Body of pancreas (tissue), 4 donors: ENCODE results near the gene HOXB5. TPM values are rescaled to one million over a fixed set of nuclear protein-coding genes. Genes with fewer than 3 reads are reported as not detected.

Experiments
- ATAC-seq: fragments of 150-250 bp; one replicate; pipeline ENCODE4 v1.9.1; 2016
- DNase-seq, 4 donors: peaks; one replicate each; pipeline ENCODE4 v3.0.0-alpha.2; 2019
- H3K27ac ChIP-seq, 4 donors: fragments of 200-600 bp; sonication (generic); 1 replicate in 3 of 4; 2 replicates in 1 of 4; pipeline versions ENCODE4 v1.5.1 to v1.6.1; 2016 to 2019; ENCODE audit warnings: mild to moderate bottlenecking in 1 of 4, mixed read lengths in 1 of 4, moderate library complexity in 1 of 4
- H3K27me3 ChIP-seq, 2 donors: fragments of 200-600 bp; sonication (generic); one replicate each; pipeline ENCODE4 v1.6.0; 2016; ENCODE audit warnings: mild to moderate bottlenecking in 1 of 2
- H3K36me3 ChIP-seq, 2 donors: fragments of 200-600 bp; sonication (generic); replicated peaks in 1 of 2; 2 replicates each; pipeline ENCODE4 v1.5.1; 2016; ENCODE audit warnings: low read depth in 2 of 2; ENCODE audit not compliant: insufficient read depth in 1 of 2
- H3K4me1 ChIP-seq: fragments of 200-600 bp; sonication (generic); one replicate; pipeline ENCODE4 v1.6.0; 2016
- H3K4me3 ChIP-seq, 2 donors: fragments of 200-600 bp; sonication (generic); 1 replicate in 1 of 2; 2 replicates in 1 of 2; pipeline ENCODE4 v1.5.1; 2016 to 2019
- H3K9me3 ChIP-seq, 3 donors: fragments of 200-600 bp; sonication (generic); 1 replicate in 2 of 3; 2 replicates in 1 of 3; pipeline ENCODE4 v1.5.1; 2016
- POLR2A ChIP-seq, 3 donors: fragments of 450-650 bp; IDR thresholded peaks; one replicate each; pipeline ENCODE4 v1.6.1; 2016; ENCODE audit warnings: antibody characterized with exemption in 3 of 3, mild to moderate bottlenecking in 2 of 3
- WGBS, 2 donors: methylation state at CpG; one replicate each; pipeline ENCODE4 v1.1.5; 2017; 5-methylcytosine and 5-hydroxymethylcytosine counted together
- intact Hi-C: fragments of 100-400 bp; cut with DNase I; formaldehyde crosslinking; loops from one replicate; pipeline ENCODE4 v1.15.1; 2023
- microRNA counts, 2 donors: library from miRNA; unstranded; fragments of <30 nt; microRNA quantifications; one replicate each; lab custom pipeline; 2017
- microRNA-seq, 2 donors: library from miRNA; unstranded; fragments of <30 nt; microRNA quantifications; one replicate each; pipeline ENCODE4, GENCODE V29; 2016; ENCODE audit warnings: borderline number of aligned reads in 2 of 2, borderline replicate concordance in 2 of 2
- small RNA-seq: library from RNA; depleted of rRNA; stranded (forward); fragments of <200 nt; gene quantifications from one replicate; pipeline ENCODE3, GENCODE V24; 2016
- total RNA-seq, 2 donors: library from RNA; depleted of rRNA; stranded (reverse); fragments of >200 nt; gene quantifications; one replicate each; pipeline ENCODE4 v1.1.0, GENCODE V29; 2016
- TF ChIP-seq, protein P1 (sequence below), 7 experiments: fragments of 450-650 bp in 4 of 7; fragments of 200-600 bp in 3 of 7; sonication (generic) in 3 of 7; IDR thresholded peaks; one replicate each; pipeline ENCODE4 v1.5.1; 2016 to 2019; ENCODE audit warnings: antibody characterized with exemption in 7 of 7

Gene HOXB5
- total RNA-seq, 2 donors from 2014 or later: 0.99 TPM; not detected in 1

DNA sequence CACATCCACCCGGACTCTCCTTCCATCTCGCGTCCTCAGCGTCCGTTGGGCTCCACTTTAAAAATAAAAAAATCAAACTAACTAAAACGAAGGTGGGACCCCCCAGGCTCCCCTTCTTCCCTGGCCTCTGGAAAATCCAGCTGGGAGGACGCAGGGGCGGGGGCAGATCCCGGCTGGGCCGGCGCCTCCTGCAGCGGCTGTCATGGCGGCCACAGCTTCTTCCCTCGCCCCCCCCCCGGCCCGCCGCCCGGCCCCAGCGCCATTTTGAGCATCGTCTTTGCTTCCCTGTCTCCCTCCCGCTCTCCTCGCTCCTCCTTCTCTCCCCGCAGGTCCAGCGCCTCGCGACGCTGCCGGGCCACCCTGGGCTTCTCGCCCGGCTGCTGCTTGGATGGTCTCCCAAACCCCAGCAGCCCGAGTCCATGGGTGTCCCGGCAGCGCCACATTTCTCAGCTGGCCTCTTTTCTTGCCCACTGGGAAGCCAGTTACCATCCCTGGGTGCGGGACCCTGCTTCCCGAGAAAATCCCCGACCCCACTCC, 51.9 kb downstream of the HOXB5 start:
- TF ChIP-seq, protein P1, sequence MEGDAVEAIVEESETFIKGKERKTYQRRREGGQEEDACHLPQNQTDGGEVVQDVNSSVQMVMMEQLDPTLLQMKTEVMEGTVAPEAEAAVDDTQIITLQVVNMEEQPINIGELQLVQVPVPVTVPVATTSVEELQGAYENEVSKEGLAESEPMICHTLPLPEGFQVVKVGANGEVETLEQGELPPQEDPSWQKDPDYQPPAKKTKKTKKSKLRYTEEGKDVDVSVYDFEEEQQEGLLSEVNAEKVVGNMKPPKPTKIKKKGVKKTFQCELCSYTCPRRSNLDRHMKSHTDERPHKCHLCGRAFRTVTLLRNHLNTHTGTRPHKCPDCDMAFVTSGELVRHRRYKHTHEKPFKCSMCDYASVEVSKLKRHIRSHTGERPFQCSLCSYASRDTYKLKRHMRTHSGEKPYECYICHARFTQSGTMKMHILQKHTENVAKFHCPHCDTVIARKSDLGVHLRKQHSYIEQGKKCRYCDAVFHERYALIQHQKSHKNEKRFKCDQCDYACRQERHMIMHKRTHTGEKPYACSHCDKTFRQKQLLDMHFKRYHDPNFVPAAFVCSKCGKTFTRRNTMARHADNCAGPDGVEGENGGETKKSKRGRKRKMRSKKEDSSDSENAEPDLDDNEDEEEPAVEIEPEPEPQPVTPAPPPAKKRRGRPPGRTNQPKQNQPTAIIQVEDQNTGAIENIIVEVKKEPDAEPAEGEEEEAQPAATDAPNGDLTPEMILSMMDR (IDR thresholded peaks at IDR 0.05): no peak
- peak in 1 of 3 donors; percentile 10 for TF ChIP-seq POLR2A (IDR thresholded peaks at IDR 0.05)
- Histone ChIP-seq H3K27me3 (peaks cover 0 to 24% of the 10 kb centered on the region in 2 donors), H3K27ac (peak overlapping the region; percentile 8 to 67 (median 46)), H3K9me3 (no peaks in the 10 kb centered on the region), H3K4me3 (no peak overlapping the region), H3K4me1 (peaks cover 18% of the 10 kb centered on the region), H3K36me3 (no peaks in the 10 kb centered on the region)
- DNase-seq (no peak), ATAC-seq (peak; percentile 34)
- intact Hi-C loops: no loop called here
- 7 to 8% methylated on average over 26 to 32 of the region's 36 CpGs for WGBS, 2 donors

MicroRNAs within 50 kb of the gene (microRNA counts, 767-probe panel; counts per million panel counts)
- 1,473 to 7,332 counts per million in 2 donors for microRNA hsa-miR-10a-5p (lab: Ali Mortazavi, UCI)

Small RNA genes within 50 kb of the gene (microRNA-seq; reads per million reads assigned to microRNA genes)
- 0 reads per million in 2 donors for gene MIR196A1

Small RNA genes within 50 kb of the gene (small RNA-seq; reads per million reads assigned to genes)
- not detected for gene MIR196A1

Other genes with a start within 250 kb of the HOXB5 start
- gene SKAP1, start 163.6 kb downstream of the HOXB5 start, total RNA-seq: 1 to 10 TPM in 1 of 2 donors, under 1 TPM in 1; 0.78 to 4.0 TPM
- gene HOXB1, start 62.8 kb downstream of the HOXB5 start, total RNA-seq: not detected
- gene HOXB2, start 48.7 kb downstream of the HOXB5 start, total RNA-seq: 10 to 100 TPM; 13.7 to 32.3 TPM
- gene HOXB4, start 15.4 kb downstream of the HOXB5 start, total RNA-seq: 1 to 10 TPM in 1 of 2 donors, under 1 TPM in 1; 0.26 to 2.3 TPM
- gene HOXB3, start 3.5 kb downstream of the HOXB5 start, total RNA-seq: 1 to 10 TPM in 1 of 2 donors, not detected in 1; 2.9 TPM
- gene HOXB6, start 11.2 kb upstream of the HOXB5 start, total RNA-seq: 1 to 10 TPM; 2.1 to 2.6 TPM
- under 1 TPM in 1 of 2 donors, not detected in 1; 0.52 TPM for gene HOXB7, start 17.2 kb upstream of the HOXB5 start, total RNA-seq
- gene HOXB8, start 21.5 kb upstream of the HOXB5 start, total RNA-seq: not detected
- gene HOXB9, start 32.6 kb upstream of the HOXB5 start, total RNA-seq: not detected
- not detected for gene PRAC1, start 128.7 kb upstream of the HOXB5 start, total RNA-seq
- gene PRAC2, start 129.4 kb upstream of the HOXB5 start, total RNA-seq: not detected
- gene HOXB13, start 135.0 kb upstream of the HOXB5 start, total RNA-seq: not detected
- under 1 TPM in 1 of 2 donors, not detected in 1; 0.26 TPM for gene TTLL6, start 223.4 kb upstream of the HOXB5 start, total RNA-seq
- gene CALCOCO2, start 237.3 kb upstream of the HOXB5 start, total RNA-seq: 10 to 100 TPM; 62.8 to 69.9 TPM